Neural cell (in vitro differentiated cells): ENCODE data around the gene FOXO6.

Experiments
- EZH2 ChIP-seq: fragments of 200-600, 300-800 bp; shearing (Covaris generic), sonication (generic); IDR thresholded peaks from 2 replicates; pipeline ENCODE4 v1.6.1; 2014; ENCODE audit warnings: antibody characterized with exemption, low read length, borderline replicate concordance, mild to moderate bottlenecking; ENCODE audit not compliant: insufficient read depth, poor library complexity, severe bottlenecking
- POLR2AphosphoS5 ChIP-seq: IDR thresholded peaks from 2 replicates; pipeline ENCODE4 v1.6.1; 2012
- RAD21 ChIP-seq: fragments of 450-650 bp; conservative IDR thresholded peaks from 2 replicates; pipeline ENCODE4 v1.6.1; 2014; ENCODE audit warnings: antibody characterized with exemption, mild to moderate bottlenecking, moderate library complexity
- SMC3 ChIP-seq: fragments of 450-650 bp; conservative IDR thresholded peaks from 2 replicates; pipeline ENCODE4 v1.6.1; 2014; ENCODE audit warnings: antibody characterized with exemption, mild to moderate bottlenecking, moderate library complexity; ENCODE audit not compliant: poor library complexity
- TAF1 ChIP-seq: IDR thresholded peaks from 2 replicates; pipeline ENCODE4 v1.6.1; 2012; ENCODE audit warnings: low read depth
- TF ChIP-seq, protein P1 (sequence below): fragments of 450-650 bp; IDR thresholded peaks from 2 replicates; pipeline ENCODE4 v1.5.1; 2014; ENCODE audit warnings: antibody characterized with exemption, mild to moderate bottlenecking, moderate library complexity; ENCODE audit not compliant: poor library complexity, severe bottlenecking

DNA sequence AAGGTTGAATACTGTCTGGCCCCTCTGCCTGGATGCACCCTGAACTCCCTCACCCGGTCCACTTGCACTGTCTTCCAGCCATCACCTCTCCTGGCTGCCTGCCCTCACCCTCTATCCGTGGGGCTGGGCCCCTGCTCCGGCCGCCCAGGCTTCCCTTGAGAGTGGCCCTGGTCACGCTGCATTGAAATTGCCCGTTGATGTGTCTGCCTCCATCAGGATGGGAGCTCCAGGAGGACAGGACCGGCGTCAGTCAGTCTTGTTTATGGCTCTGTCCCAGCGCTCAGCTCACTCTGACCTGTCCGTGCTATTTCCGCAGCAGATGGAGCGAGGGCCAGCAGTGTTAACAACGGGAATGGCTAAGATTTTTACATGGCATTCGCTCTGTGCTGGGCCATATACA, 34.9 kb downstream of the FOXO6 start:
- TF ChIP-seq, protein P1, sequence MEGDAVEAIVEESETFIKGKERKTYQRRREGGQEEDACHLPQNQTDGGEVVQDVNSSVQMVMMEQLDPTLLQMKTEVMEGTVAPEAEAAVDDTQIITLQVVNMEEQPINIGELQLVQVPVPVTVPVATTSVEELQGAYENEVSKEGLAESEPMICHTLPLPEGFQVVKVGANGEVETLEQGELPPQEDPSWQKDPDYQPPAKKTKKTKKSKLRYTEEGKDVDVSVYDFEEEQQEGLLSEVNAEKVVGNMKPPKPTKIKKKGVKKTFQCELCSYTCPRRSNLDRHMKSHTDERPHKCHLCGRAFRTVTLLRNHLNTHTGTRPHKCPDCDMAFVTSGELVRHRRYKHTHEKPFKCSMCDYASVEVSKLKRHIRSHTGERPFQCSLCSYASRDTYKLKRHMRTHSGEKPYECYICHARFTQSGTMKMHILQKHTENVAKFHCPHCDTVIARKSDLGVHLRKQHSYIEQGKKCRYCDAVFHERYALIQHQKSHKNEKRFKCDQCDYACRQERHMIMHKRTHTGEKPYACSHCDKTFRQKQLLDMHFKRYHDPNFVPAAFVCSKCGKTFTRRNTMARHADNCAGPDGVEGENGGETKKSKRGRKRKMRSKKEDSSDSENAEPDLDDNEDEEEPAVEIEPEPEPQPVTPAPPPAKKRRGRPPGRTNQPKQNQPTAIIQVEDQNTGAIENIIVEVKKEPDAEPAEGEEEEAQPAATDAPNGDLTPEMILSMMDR, result no peak
- no peak for TF ChIP-seq POLR2AphosphoS5
- no peak for TF ChIP-seq EZH2
- TF ChIP-seq TAF1, result no peak
- TF ChIP-seq RAD21, result no peak
- no peak for TF ChIP-seq SMC3
